HepG2 (cell line): Measurements from ENCODE around the gene CEACAM18. TPM values are rescaled to one million over a fixed set of nuclear protein-coding genes. Genes with fewer than 3 reads are reported as not detected.
"Not testable (repeated sequence)": the region's sequence is repeated elsewhere in the genome, so short reads cannot be mapped to it uniquely, and the experiment has no call there.

Source experiments
- ATAC-seq: fragments of 200-7000 bp; cut with Tn5 transposase; 3 replicates; pipeline ENCODE4 v1.9.1; 2020; ENCODE audit warnings: mild to moderate bottlenecking, moderate library complexity
- BruUV-seq: library from RNA; stranded (reverse); fragments of 400-500 nt; replicated peaks from 2 replicates; lab custom pipeline; 2021; lab: Mats Ljungman, UMichigan
- CTCF ChIA-PET: fragments of 300-600 bp; formaldehyde crosslinking; extraction: SDS; loops from one replicate; lab custom pipeline; 2021; ENCODE audit warnings: low total read pairs, inconsistent platforms, low intra/inter-chr PET ratio; lab: Yijun Ruan, JAX
- POLR2A ChIA-PET: fragments of 350-600 bp; sonication (Branson Sonifier 250); formaldehyde crosslinking; loops from one replicate; lab custom pipeline; 2020; ENCODE audit warnings: antibody characterized with exemption, inconsistent platforms; lab: Yijun Ruan, JAX
- DNase-seq: peaks from one replicate; pipeline ENCODE4 v3.0.0-alpha.2; 2015; ENCODE audit warnings: low spot score
- FAIRE-seq: peaks from 3 replicates; lab custom pipeline; 2011; peaks lifted over from hg19 to GRCh38; lab: Jason Lieb, UNC
- H2AFZ ChIP-seq: one replicate; pipeline ENCODE4 v1.6.1; 2011; ENCODE audit warnings: low read length, inconsistent platforms
- H3K27ac ChIP-seq: fragments of 300-600 bp; 3 replicates; pipeline ENCODE4 v1.8.0; 2011; ENCODE audit warnings: mixed run types, mild to moderate bottlenecking, mixed read lengths, low read length, inconsistent platforms; ENCODE audit not compliant: insufficient read depth; ENCODE audit errors: extremely low read length
- H3K27me3 ChIP-seq, 2 experiments: fragments of 200-600 bp in 1 of 2; 2 replicates in 1 of 2; 3 replicates in 1 of 2; pipeline versions ENCODE4 v1.6.0 to v1.8.0; 2011; ENCODE audit warnings: low read length in 2 of 2, mild to moderate bottlenecking in 2 of 2, moderate library complexity in 2 of 2, inconsistent platforms in 1 of 2; ENCODE audit not compliant: insufficient read depth in 2 of 2, control insufficient read depth in 1 of 2
- H3K36me3 ChIP-seq, 2 experiments: fragments of 200-600 bp in 1 of 2; replicated peaks in 1 of 2; 2 replicates in 1 of 2; 3 replicates in 1 of 2; pipeline versions ENCODE4 v1.5.1 to v1.8.0; 2011; ENCODE audit warnings: low read length in 2 of 2, inconsistent platforms in 1 of 2; ENCODE audit not compliant: insufficient read depth in 2 of 2, control insufficient read depth in 1 of 2
- H3K4me1 ChIP-seq: 2 replicates; pipeline ENCODE4 v1.5.1; 2012; ENCODE audit warnings: low read length, inconsistent platforms; ENCODE audit not compliant: insufficient read depth
- H3K4me2 ChIP-seq: 2 replicates; pipeline ENCODE4 v1.6.0; 2011; ENCODE audit warnings: low read depth, low read length, inconsistent platforms
- H3K4me3 ChIP-seq, 3 experiments: fragments of 200-600 bp in 1 of 3; sonication (generic), shearing (Covaris generic) in 1 of 3; replicated peaks in 1 of 3; 2 replicates each; pipeline ENCODE4 v1.5.1; 2011 to 2016; ENCODE audit warnings: low read length in 3 of 3, inconsistent platforms in 2 of 3, low read depth in 2 of 3, mild to moderate bottlenecking in 2 of 3, control low read depth in 1 of 3, mixed read lengths in 1 of 3; ENCODE audit not compliant: insufficient read depth in 1 of 3
- H3K79me2 ChIP-seq: one replicate; pipeline ENCODE4 v1.6.1; 2011; ENCODE audit warnings: low read length, inconsistent platforms; ENCODE audit not compliant: insufficient read depth
- H3K9ac ChIP-seq: 2 replicates; pipeline ENCODE4 v1.6.0; 2011; ENCODE audit warnings: mild to moderate bottlenecking, low read depth, low read length, inconsistent platforms; ENCODE audit not compliant: insufficient read depth
- H3K9me3 ChIP-seq: 2 replicates; pipeline ENCODE4 v1.5.1; 2012; ENCODE audit warnings: mild to moderate bottlenecking, low read length
- H4K20me1 ChIP-seq: 2 replicates; pipeline ENCODE4 v1.6.0; 2011; ENCODE audit warnings: inconsistent platforms, mild to moderate bottlenecking, low read length, moderate library complexity; ENCODE audit not compliant: insufficient read depth
- DR1 ChIP-seq: sonication (generic); formaldehyde crosslinking; IDR thresholded peaks from 2 replicates; pipeline ENCODE4 v1.8.0; 2021; ENCODE audit warnings: mild to moderate bottlenecking, missing genetic modification reagents, inconsistent platforms
- ELF4 ChIP-seq: sonication (generic); formaldehyde crosslinking; IDR thresholded peaks from 2 replicates; pipeline ENCODE4 v1.5.0; 2020; ENCODE audit warnings: missing genetic modification reagents, mild to moderate bottlenecking, moderate library complexity, borderline replicate concordance
- MAFK ChIP-seq, 2 experiments: IDR thresholded peaks in 1 of 2; conservative IDR thresholded peaks in 1 of 2; 2 replicates each; pipeline ENCODE4 v1.6.1; 2011; ENCODE audit warnings: improper control_type of control experiment in 2 of 2, low read length in 2 of 2
- MYC ChIP-seq: sonication (generic); formaldehyde crosslinking; IDR thresholded peaks from 2 replicates; pipeline ENCODE4 v1.9.0; 2021; ENCODE audit warnings: missing genetic modification reagents, borderline replicate concordance
- NAIF1 ChIP-seq: sonication (generic); formaldehyde crosslinking; IDR thresholded peaks from 2 replicates; pipeline ENCODE4 v1.5.0; 2020; ENCODE audit warnings: mild to moderate bottlenecking, missing genetic modification reagents, borderline replicate concordance
- NFKB2 ChIP-seq: sonication (generic); formaldehyde crosslinking; IDR thresholded peaks from 2 replicates; pipeline ENCODE4 v1.4.0; 2020; ENCODE audit warnings: missing genetic modification reagents, borderline replicate concordance
- NFYC ChIP-seq: IDR thresholded peaks from 2 replicates; pipeline ENCODE4 v1.6.1; 2016; ENCODE audit warnings: missing genetic modification reagents, missing compliant biosample characterization
- REL ChIP-seq: sonication (generic); formaldehyde crosslinking; conservative IDR thresholded peaks from 2 replicates; pipeline ENCODE4 v1.8.0; 2022; ENCODE audit warnings: mild to moderate bottlenecking, missing genetic modification reagents, moderate library complexity
- RFXAP ChIP-seq: sonication (generic); formaldehyde crosslinking; IDR thresholded peaks from 2 replicates; pipeline ENCODE4 v1.4.0; 2020; ENCODE audit warnings: missing genetic modification reagents, borderline replicate concordance
- SATB2 ChIP-seq: sonication (generic); formaldehyde crosslinking; IDR thresholded peaks from 2 replicates; pipeline ENCODE4 v1.5.0; 2020; ENCODE audit warnings: missing genetic modification reagents
- SNRNP70 ChIP-seq: fragments of 200-400 bp; formaldehyde crosslinking; IDR thresholded peaks from 2 replicates; pipeline ENCODE4 v1.6.1; 2017; ENCODE audit warnings: mild to moderate bottlenecking, low read depth, low read length, moderate library complexity
- TBL1XR1 ChIP-seq: fragments of 150-350 bp; IDR thresholded peaks from 2 replicates; pipeline ENCODE4 v1.6.1; 2014; ENCODE audit warnings: borderline replicate concordance, low read length; ENCODE audit not compliant: partially characterized antibody
- ZNF326 ChIP-seq: sonication (generic); formaldehyde crosslinking; IDR thresholded peaks from 2 replicates; pipeline ENCODE4 v1.4.0; 2020; ENCODE audit warnings: missing genetic modification reagents, borderline replicate concordance
- ZNF44 ChIP-seq: sonication (generic); formaldehyde crosslinking; IDR thresholded peaks from 2 replicates; pipeline ENCODE4 v1.5.1; 2020; ENCODE audit warnings: mild to moderate bottlenecking, missing genetic modification reagents
- ZNF704 ChIP-seq: sonication (generic); formaldehyde crosslinking; IDR thresholded peaks from 2 replicates; pipeline ENCODE4 v1.8.1; 2023; ENCODE audit warnings: mild to moderate bottlenecking, inconsistent platforms, moderate library complexity, missing genetic modification reagents, borderline replicate concordance
- ZSCAN30 ChIP-seq: sonication (generic); formaldehyde crosslinking; IDR thresholded peaks from 2 replicates; pipeline ENCODE4 v1.5.0; 2020; ENCODE audit warnings: mild to moderate bottlenecking, missing genetic modification reagents
- WGBS: methylation state at CpG from one replicate; pipeline ENCODE4 v1.1.6; 2017; ENCODE audit warnings: low lambda C conversion rate; 5-methylcytosine and 5-hydroxymethylcytosine counted together
- in situ Hi-C: cut with HindIII; loops from 2 replicates; pipeline ENCODE4 v1.10.0; 2017; ENCODE audit warnings: low pct_unique_long_range_greater_than_20kb; ENCODE audit not compliant: extremely low pct_ligation_motif_present
- intact Hi-C: fragments of 100-400 bp; cut with micrococcal nuclease; formaldehyde crosslinking; loops from one replicate; pipeline ENCODE4 v1.10.0; 2022; ENCODE audit not compliant: unreplicated experiment
- polyA plus RNA-seq, 8 experiments: library from polyadenylated mRNA; depleted of rRNA in 3 of 8; stranded (reverse) in 7 of 8; unstranded in 1 of 8; fragments of >200 nt; fragmentation: Illumina TruSeq in 4 of 8; extraction: Trizol in 4 of 8; gene quantifications; 2 replicates each; pipeline versions ENCODE4 v1.2.1 to v1.2.3, GENCODE V29; 2011 to 2016; ENCODE audit warnings: low read depth in 4 of 8, missing spikeins in 1 of 8, mixed read lengths in 1 of 8; ENCODE audit not compliant: insufficient read depth in 1 of 8
- total RNA-seq, 5 experiments: library from RNA; depleted of rRNA; stranded (reverse); fragments of >200 nt; fragmentation: Illumina TruSeq; extraction: Trizol; gene quantifications; 2 replicates each; pipeline ENCODE4 v1.2.3, GENCODE V29; 2016; ENCODE audit warnings: low read depth in 1 of 5

Gene CEACAM18
- total and polyA plus RNA-seq, 2 of the 13 experiments (the other 11 are each of a cell fraction or from before 2014, with no cell fraction given): not detected

DNA sequence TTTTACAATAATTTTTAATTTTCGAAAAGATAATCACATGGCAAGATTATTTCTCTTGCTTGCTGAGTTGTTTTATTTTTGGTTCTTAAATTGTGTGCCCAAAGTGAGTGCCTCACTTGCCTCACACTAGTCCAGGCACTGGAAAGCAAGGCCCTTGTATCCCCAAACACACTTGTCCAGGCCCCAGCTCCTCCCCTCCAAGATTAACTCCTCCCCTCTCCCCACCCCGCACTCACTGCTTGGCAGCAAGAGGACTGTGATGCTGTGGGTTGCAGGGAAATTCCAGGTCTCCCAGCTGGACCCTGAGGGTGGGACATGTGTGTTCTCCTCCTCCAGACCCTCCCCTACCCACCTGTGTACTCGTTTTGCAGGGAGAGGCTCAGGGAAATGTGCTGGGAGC, 19.3 kb downstream of the CEACAM18 start:
- BruUV-seq: no TSS peak
- H3K9ac ChIP-seq: no peak overlapping the region
- 0% methylated on average over 3 of the region's 3 CpGs for WGBS
- no peaks in the 10 kb centered on the region for H3K4me1 ChIP-seq
- no peak overlapping the region for H3K27ac ChIP-seq
- no peak overlapping the region for H3K4me3 ChIP-seq
- ATAC-seq (no peak), DNase-seq (no peak), FAIRE-seq (no peak)
- in situ Hi-C loops: no loop called here
- TF ChIP-seq MYC (CRISPR knock-in tag): no peak
- TF ChIP-seq NAIF1: no peak
- TF ChIP-seq NFYC (CRISPR knock-in tag): no peak
- TF ChIP-seq MAFK (conservative IDR thresholded peaks at IDR 0.05 in 1 of 2, IDR thresholded peaks at IDR 0.05 in 1 of 2; ENCODE audit: low read length in 2 of 2): no peak
- no peak for TF ChIP-seq DR1
- TF ChIP-seq ZNF326: no peak
- TF ChIP-seq ZSCAN30 (CRISPR knock-in tag): no peak
- TF ChIP-seq SNRNP70: no peak
- no peak for TF ChIP-seq ZNF44 (CRISPR knock-in tag)
- no peak for TF ChIP-seq NFKB2 (CRISPR knock-in tag)
- no peak for TF ChIP-seq SATB2 (CRISPR knock-in tag)
- no peak for TF ChIP-seq RFXAP (CRISPR knock-in tag)
- no peak for TF ChIP-seq REL (CRISPR knock-in tag)
- no peak for TF ChIP-seq TBL1XR1
- no peak for TF ChIP-seq ELF4 (CRISPR knock-in tag)
- TF ChIP-seq ZNF704 (CRISPR knock-in tag): no peak
- intact Hi-C loops: no loop called here
- POLR2A ChIA-PET: no interaction called here
- no peaks in the 10 kb centered on the region for H3K36me3 ChIP-seq
- no peaks in the 10 kb centered on the region for H4K20me1 ChIP-seq
- no peaks in the 10 kb centered on the region for H3K79me2 ChIP-seq
- no peaks in the 10 kb centered on the region for H3K9me3 ChIP-seq
- no peak overlapping the region for H2AFZ ChIP-seq
- H3K27me3 ChIP-seq: peaks cover 1 to 7% of the 10 kb centered on the region in 2 experiments; a peak in 1 of 5 replicates
- CTCF ChIA-PET: no interaction called here
- no peak overlapping the region for H3K4me2 ChIP-seq

- H3K27ac ChIP-seq, H3K9ac ChIP-seq, H3K4me2 ChIP-seq, POLR2A ChIA-PET, FAIRE-seq, H3K79me2 ChIP-seq, H3K9me3 ChIP-seq, CTCF ChIA-PET, H3K4me3 ChIP-seq, DNase-seq, in situ Hi-C loops, H2AFZ ChIP-seq, H3K27me3 ChIP-seq, intact Hi-C loops, H3K36me3 ChIP-seq, BruUV-seq, ATAC-seq, H4K20me1 ChIP-seq, H3K4me1 ChIP-seq: not testable (repeated sequence)
- WGBS: 3% methylated on average over 8 of the region's 8 CpGs
Observed at GRCh38 chr19:51500931-51501330, 22.6 kb downstream of the CEACAM18 start.
